Heart left ventricle (tissue), 13 donors: Measurements from ENCODE around the gene RNF212.

Source experiments
- POLR2A ChIP-seq, 2 donors: fragments of 450-650 bp; IDR thresholded peaks; one replicate each; pipeline ENCODE4 v1.6.1; 2017; ENCODE audit warnings: antibody characterized with exemption in 2 of 2, mild to moderate bottlenecking in 2 of 2, moderate library complexity in 2 of 2
- TF ChIP-seq, protein P1 (sequence below), 12 donors: fragments of 200-600 bp; sonication (generic) in 4 of 12; IDR thresholded peaks; one replicate each; pipeline versions ENCODE4 v1.5.0 to v1.8.0; 2018 to 2022; ENCODE audit warnings: antibody characterized with exemption in 12 of 12, mild to moderate bottlenecking in 5 of 12
- donor health status: ischemic (EF 13 %, LVEDD 7.1; RV severe dilation, severe dysfunction).
- donor health status: DM: no; HTN: yes; CAD: no.
- donor health status: DM: no; HTN: no; CAD: no.
- donor health status: ischemic (EF 25% LVEDD 6.9; RV normal size, moderate dysfunction).
- donor health status: ischemic (EF 25% LVEDD 5.7; RV mildly dilated, moderate dysfunction).
- donor health status: ischemic (EF 35%, LVEDD 5.7; RV mildly dilated, moderate dysfunction).
- donor health status: nonischemic (EF 11% LVEDD 7.7; RV severe dilation, severe dysfunction).
- donor health status: DM: yes; HTN: yes; CAD: no.
- donor health status: PGD.
- donor health status: ischemic (EF 29% LVEDD 5.4; RV normal size, mild dysfunction).
- donor health status: nonischemic (EF 23%, LVEDD 6.1; RV moderate dilation, normal function).

DNA sequence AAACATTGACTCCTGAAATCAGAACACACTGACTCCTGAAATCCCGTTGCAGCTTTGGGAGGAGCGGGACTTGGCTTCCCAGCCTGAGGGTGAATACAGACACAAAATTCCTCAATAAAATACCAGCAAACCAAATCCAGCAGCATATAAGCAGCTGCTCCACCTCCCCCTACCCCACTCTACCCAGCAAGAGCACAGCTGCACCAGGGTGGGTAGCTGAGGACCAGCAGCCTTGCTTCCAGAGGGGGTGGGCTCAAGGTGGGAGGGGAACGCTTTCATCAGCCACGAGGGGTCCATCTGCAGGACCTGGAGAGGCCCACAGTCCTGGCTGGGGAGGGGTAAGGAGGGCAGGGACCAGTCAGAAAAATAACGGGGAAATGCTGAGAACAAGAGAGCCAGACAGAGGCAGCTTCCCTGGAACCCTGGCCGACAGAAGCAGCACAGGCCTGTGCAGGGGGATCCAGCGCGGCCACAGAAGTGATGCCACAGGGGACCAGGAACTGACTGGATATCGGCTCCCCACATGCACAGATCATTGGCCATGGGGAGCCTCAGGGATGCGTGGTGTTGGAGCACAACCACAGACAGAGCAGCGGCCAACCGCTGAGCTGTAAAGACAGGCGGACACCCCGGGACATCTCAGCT lies 52.2 kb downstream of the RNF212 start:
- TF ChIP-seq, protein P1, sequence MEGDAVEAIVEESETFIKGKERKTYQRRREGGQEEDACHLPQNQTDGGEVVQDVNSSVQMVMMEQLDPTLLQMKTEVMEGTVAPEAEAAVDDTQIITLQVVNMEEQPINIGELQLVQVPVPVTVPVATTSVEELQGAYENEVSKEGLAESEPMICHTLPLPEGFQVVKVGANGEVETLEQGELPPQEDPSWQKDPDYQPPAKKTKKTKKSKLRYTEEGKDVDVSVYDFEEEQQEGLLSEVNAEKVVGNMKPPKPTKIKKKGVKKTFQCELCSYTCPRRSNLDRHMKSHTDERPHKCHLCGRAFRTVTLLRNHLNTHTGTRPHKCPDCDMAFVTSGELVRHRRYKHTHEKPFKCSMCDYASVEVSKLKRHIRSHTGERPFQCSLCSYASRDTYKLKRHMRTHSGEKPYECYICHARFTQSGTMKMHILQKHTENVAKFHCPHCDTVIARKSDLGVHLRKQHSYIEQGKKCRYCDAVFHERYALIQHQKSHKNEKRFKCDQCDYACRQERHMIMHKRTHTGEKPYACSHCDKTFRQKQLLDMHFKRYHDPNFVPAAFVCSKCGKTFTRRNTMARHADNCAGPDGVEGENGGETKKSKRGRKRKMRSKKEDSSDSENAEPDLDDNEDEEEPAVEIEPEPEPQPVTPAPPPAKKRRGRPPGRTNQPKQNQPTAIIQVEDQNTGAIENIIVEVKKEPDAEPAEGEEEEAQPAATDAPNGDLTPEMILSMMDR (IDR thresholded peaks at IDR 0.05): no peak
- no peak for TF ChIP-seq POLR2A (IDR thresholded peaks at IDR 0.05)
